ENCODE measurements around the gene SYNE2.

- TF ChIP-seq CTCF (conservative IDR thresholded peaks at IDR 0.05) (no peak), EZH2 (IDR thresholded peaks at IDR 0.05; ENCODE audit: low read depth) (no peak)
Measured at GRCh38 chr14:64174922-64175782, 322.3 kb downstream of the SYNE2 start.

Data from PC-9 (cell line).